Activated CD4-positive, CD25-positive, alpha-beta regulatory T cell treated with anti-CD3 and anti-CD28 coated beads, Interleukin-2, amount 50 U/mL, for 72 hours (primary cell): Measurements from ENCODE around the gene RPL18A.
"Not testable (repeated sequence)": the region's sequence is repeated elsewhere in the genome, so short reads cannot be mapped to it uniquely, and the experiment has no call there.

Experiments
- DNase-seq: peaks from one replicate; pipeline ENCODE4 v3.0.0; 2021

RPL18A gene

GRCh38 chr19:17866964-17867486 lies 7.3 kb downstream of the RPL18A start:
- no peak for DNase-seq

- DNase-seq = no peak
These were observed 9.0 kb downstream of the RPL18A start for GRCh38 chr19:17868669-17869068.

- DNase-seq = no peak
These were observed 9.5 kb downstream of the RPL18A start for GRCh38 chr19:17869114-17869608.

- no peak for DNase-seq
These were observed 11.5 kb downstream of the RPL18A start for GRCh38 chr19:17871032-17871877.

- DNase-seq = no peak
These were observed 12.2 kb downstream of the RPL18A start, which contains the start of gene SLC5A5 for GRCh38 chr19:17871878-17872250. Gene SLC5A5, plus strand, starts transcription at chr19:17871945. Its CDS starts 375 bp downstream, at chr19:17872320.

GRCh38 chr19:17872251-17873001 lies 12.7 kb downstream of the RPL18A start:
- DNase-seq = peak; percentile 57

- peak; percentile 71 for DNase-seq
These were observed 14.4 kb downstream of the RPL18A start for GRCh38 chr19:17873786-17874757.

- DNase-seq = no peak
These were observed 15.0 kb downstream of the RPL18A start for GRCh38 chr19:17874758-17875135.

- no peak for DNase-seq
These were observed 18.0 kb downstream of the RPL18A start for GRCh38 chr19:17877696-17878095.

- DNase-seq = no peak
These were observed 19.8 kb downstream of the RPL18A start for GRCh38 chr19:17879466-17879865.

- DNase-seq = no peak
These were observed 22.0 kb downstream of the RPL18A start for GRCh38 chr19:17881701-17882100.

- no peak for DNase-seq
These were observed 24.1 kb downstream of the RPL18A start for GRCh38 chr19:17883627-17884410.

- DNase-seq = no peak
These were observed 26.8 kb downstream of the RPL18A start for GRCh38 chr19:17886515-17886914.

- DNase-seq = not testable (repeated sequence)
These were observed 27.5 kb downstream of the RPL18A start for GRCh38 chr19:17887221-17887620.

GRCh38 chr19:17888260-17888659 lies 28.6 kb downstream of the RPL18A start:
- DNase-seq = no peak

- DNase-seq = no peak
These were observed 30.0 kb downstream of the RPL18A start for GRCh38 chr19:17889609-17890214.

- DNase-seq = no peak
These were observed 34.1 kb downstream of the RPL18A start for GRCh38 chr19:17893766-17894165.

- no peak for DNase-seq
These were observed 43.0 kb downstream of the RPL18A start for GRCh38 chr19:17902701-17903100.

- DNase-seq = no peak
These were observed 48.5 kb downstream of the RPL18A start for GRCh38 chr19:17908244-17908643.

- no peak for DNase-seq
These were observed 49.5 kb downstream of the RPL18A start for GRCh38 chr19:17909003-17909732.
